CD4-positive, CD25-positive, alpha-beta regulatory T cell (primary cell): ENCODE results near the gene IRX3. TPM values are rescaled to one million over a fixed set of nuclear protein-coding genes. Genes with fewer than 3 reads are reported as not detected.
"Not testable (repeated sequence)": the region's sequence is repeated elsewhere in the genome, so short reads cannot be mapped to it uniquely, and the experiment has no call there.

Experiments
- ATAC-seq, 2 donors: fragments of 150-1000 bp; cut with Tn5 transposase; one replicate each; pipeline ENCODE4 v1.10.0; 2021; ENCODE audit warnings: low read depth in 2 of 2, moderate number of reproducible peaks in 2 of 2, moderate library complexity in 1 of 2
- DNase-seq, 3 donors: peaks; one replicate each; pipeline versions ENCODE4 v3.0.0 to v3.0.0-alpha.2; 2012 to 2022; ENCODE audit warnings: mixed read lengths in 1 of 3
- H3K27ac ChIP-seq: one replicate; pipeline ENCODE4 v1.7.0; 2013; ENCODE audit warnings: mild to moderate bottlenecking, low read length; ENCODE audit not compliant: insufficient read depth, poor library complexity, severe bottlenecking
- H3K27me3 ChIP-seq: one replicate; pipeline ENCODE4 v1.7.0; 2013; ENCODE audit warnings: low read length; ENCODE audit not compliant: control insufficient read depth, insufficient read depth
- H3K36me3 ChIP-seq: one replicate; pipeline ENCODE4 v1.7.0; 2013; ENCODE audit warnings: mild to moderate bottlenecking, low read length, moderate library complexity; ENCODE audit not compliant: control insufficient read depth, insufficient read depth
- H3K4me1 ChIP-seq: 2 replicates; pipeline ENCODE4 v1.7.0; 2013; ENCODE audit warnings: mild to moderate bottlenecking, low read length; ENCODE audit not compliant: insufficient read depth, control insufficient read depth, poor library complexity, severe bottlenecking
- H3K4me3 ChIP-seq: one replicate; pipeline ENCODE4 v1.7.0; 2013; ENCODE audit warnings: low read depth, mild to moderate bottlenecking, low read length, moderate library complexity
- H3K9me3 ChIP-seq, 2 experiments: 1 replicate in 1 of 2; 2 replicates in 1 of 2; pipeline ENCODE4 v1.7.0; 2013; ENCODE audit warnings: low read length in 2 of 2, mild to moderate bottlenecking in 1 of 2, moderate library complexity in 1 of 2; ENCODE audit not compliant: control insufficient read depth in 2 of 2
- H3K27ac Mint-ChIP-seq, 3 donors: one replicate each; pipeline ENCODE4 v1.8.0; 2020 to 2022; ENCODE audit warnings: mild to moderate bottlenecking in 3 of 3, mixed read lengths in 3 of 3, moderate library complexity in 2 of 3
- H3K27me3 Mint-ChIP-seq: one replicate; pipeline ENCODE4 v1.8.0; 2022; ENCODE audit warnings: mild to moderate bottlenecking, mixed read lengths
- H3K36me3 Mint-ChIP-seq: one replicate; pipeline ENCODE4 v1.8.0; 2020; ENCODE audit warnings: mixed read lengths
- H3K4me1 Mint-ChIP-seq, 4 donors: one replicate each; pipeline ENCODE4 v1.8.0; 2020 to 2022; ENCODE audit warnings: mixed read lengths in 4 of 4, mild to moderate bottlenecking in 1 of 4
- H3K4me3 Mint-ChIP-seq, 4 donors: one replicate each; pipeline ENCODE4 v1.8.0; 2020 to 2022; ENCODE audit warnings: mild to moderate bottlenecking in 4 of 4, mixed read lengths in 4 of 4, moderate library complexity in 3 of 4
- H3K9me3 Mint-ChIP-seq, 7 donors: one replicate each; pipeline ENCODE4 v1.8.0; 2020 to 2022; ENCODE audit warnings: mixed read lengths in 7 of 7, mild to moderate bottlenecking in 3 of 7, moderate library complexity in 2 of 7
- polyA plus RNA-seq, 4 donors: library from polyadenylated mRNA; unstranded; fragments of 300-500 nt; fragmentation: Illumina TruSeq; gene quantifications; one replicate each; pipeline ENCODE4 v1.2.3, GENCODE V29; 2021
- total RNA-seq: library from RNA; stranded (reverse); gene quantifications from one replicate; pipeline ENCODE4 v1.2.3, GENCODE V29; 2022

IRX3 gene
- total and polyA plus RNA-seq, 5 donors from 2014 or later = not detected

DNA sequence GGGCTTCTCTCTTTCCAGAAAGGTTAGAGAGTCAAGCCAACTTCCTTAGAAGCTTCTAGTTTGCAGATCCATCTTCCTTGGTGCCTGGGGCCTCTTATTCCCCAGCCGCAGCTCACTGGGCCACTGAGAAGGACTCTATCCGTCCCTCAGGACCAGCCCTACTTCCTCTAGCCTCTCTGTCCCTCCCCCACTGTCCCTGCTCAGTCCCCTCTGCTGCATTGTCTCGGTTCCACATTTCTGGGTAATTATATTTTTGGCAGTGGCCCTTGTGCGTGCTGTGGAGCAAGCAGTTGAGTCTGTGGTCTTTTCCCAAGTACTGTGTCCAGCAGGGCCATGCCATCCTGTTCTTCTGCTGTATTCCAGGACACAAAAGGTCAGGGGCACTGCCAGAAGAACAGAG, 17.8 kb downstream of the IRX3 start:
- Mint-ChIP-seq H3K27ac (no peak overlapping the region), H3K4me1 (no peaks in the 10 kb centered on the region), H3K9me3 (peaks cover 0 to 4% (median 0%) of the 10 kb centered on the region in 7 donors), H3K4me3 (no peak overlapping the region), H3K36me3 (no peaks in the 10 kb centered on the region), H3K27me3 (no peaks in the 10 kb centered on the region)
- ATAC-seq = no peak
- DNase-seq = no peak
- no peaks in the 10 kb centered on the region for H3K4me1 ChIP-seq
- no peak overlapping the region for H3K27ac ChIP-seq
- no peak overlapping the region for H3K4me3 ChIP-seq
- peaks cover 2% of the 10 kb centered on the region for H3K27me3 ChIP-seq
- H3K9me3 ChIP-seq = no peaks in the 10 kb centered on the region
- no peaks in the 10 kb centered on the region for H3K36me3 ChIP-seq

DNA sequence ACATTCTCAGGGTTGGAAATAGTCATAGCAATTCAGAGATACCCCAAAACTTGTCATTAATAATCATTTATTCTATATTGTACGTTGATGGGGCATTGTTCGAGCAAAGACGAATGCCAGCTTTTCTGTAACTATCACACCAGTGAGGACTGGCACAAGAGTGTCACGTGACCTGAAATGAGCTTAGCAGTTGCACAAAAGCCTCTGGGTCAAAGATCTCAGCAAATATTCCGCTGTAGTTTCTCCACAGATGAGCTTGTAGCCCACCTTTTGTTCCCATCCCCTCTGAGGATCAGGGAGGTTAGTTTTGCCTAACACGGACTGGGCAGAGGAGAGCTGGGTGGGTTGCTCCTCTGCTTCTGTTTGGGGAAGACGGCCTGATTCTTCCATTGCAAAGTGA, 18.2 kb downstream of the IRX3 start:
- H3K36me3 ChIP-seq = no peaks in the 10 kb centered on the region
- no peaks in the 10 kb centered on the region for H3K4me1 ChIP-seq
- H3K4me3 Mint-ChIP-seq = no peak overlapping the region
- peaks cover 0 to 5% (median 0%) of the 10 kb centered on the region in 7 donors for H3K9me3 Mint-ChIP-seq
- no peak overlapping the region for H3K4me3 ChIP-seq
- H3K36me3 Mint-ChIP-seq = no peaks in the 10 kb centered on the region
- DNase-seq (no peak), ATAC-seq (no peak)
- no peaks in the 10 kb centered on the region for H3K4me1 Mint-ChIP-seq
- no peak overlapping the region for H3K27ac ChIP-seq
- H3K27me3 ChIP-seq = peaks cover 2% of the 10 kb centered on the region
- no peaks in the 10 kb centered on the region for H3K9me3 ChIP-seq
- peaks cover 4% of the 10 kb centered on the region for H3K27me3 Mint-ChIP-seq
- no peak overlapping the region for H3K27ac Mint-ChIP-seq

DNA sequence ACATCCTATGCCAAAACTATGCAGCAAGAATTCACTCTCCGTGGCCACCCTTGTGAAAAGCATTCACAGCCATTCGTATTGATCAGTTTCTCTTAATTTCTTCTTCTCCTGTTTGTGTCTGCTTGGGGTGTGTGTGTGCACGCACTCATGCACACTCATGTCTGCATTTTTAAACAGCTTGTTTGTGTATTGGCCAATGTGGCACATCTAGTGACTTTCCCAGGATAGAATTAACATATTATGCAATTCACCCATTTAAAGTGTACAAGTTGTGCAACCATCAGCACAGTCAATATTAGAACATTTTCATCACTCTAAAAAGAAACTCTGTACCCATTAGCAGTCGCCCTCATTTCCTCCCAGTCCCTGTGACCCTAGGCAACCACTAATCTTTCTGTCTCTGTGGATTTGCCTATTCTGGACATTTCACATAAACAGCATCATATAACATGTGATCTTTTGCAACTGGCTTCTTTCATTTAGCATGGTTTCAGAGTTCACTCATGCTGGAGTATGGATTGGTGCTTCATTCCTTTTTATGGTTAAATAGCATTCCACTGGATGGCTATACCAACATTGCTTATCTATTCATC, 20.1 kb downstream of the IRX3 start:
- Histone ChIP-seq H3K27ac (no peak overlapping the region), H3K9me3 (no peaks in the 10 kb centered on the region), H3K4me3 (no peak overlapping the region), H3K4me1 (no peaks in the 10 kb centered on the region), H3K36me3 (no peaks in the 10 kb centered on the region), H3K27me3 (peaks cover 2% of the 10 kb centered on the region)
- H3K36me3 Mint-ChIP-seq = no peaks in the 10 kb centered on the region
- H3K27ac Mint-ChIP-seq = no peak overlapping the region
- no peaks in the 10 kb centered on the region for H3K4me1 Mint-ChIP-seq
- no peak for DNase-seq
- H3K9me3 Mint-ChIP-seq = peaks cover 0 to 5% (median 0%) of the 10 kb centered on the region in 7 donors
- ATAC-seq = no peak
- no peak overlapping the region for H3K4me3 Mint-ChIP-seq
- H3K27me3 Mint-ChIP-seq = peaks cover 8% of the 10 kb centered on the region

DNA sequence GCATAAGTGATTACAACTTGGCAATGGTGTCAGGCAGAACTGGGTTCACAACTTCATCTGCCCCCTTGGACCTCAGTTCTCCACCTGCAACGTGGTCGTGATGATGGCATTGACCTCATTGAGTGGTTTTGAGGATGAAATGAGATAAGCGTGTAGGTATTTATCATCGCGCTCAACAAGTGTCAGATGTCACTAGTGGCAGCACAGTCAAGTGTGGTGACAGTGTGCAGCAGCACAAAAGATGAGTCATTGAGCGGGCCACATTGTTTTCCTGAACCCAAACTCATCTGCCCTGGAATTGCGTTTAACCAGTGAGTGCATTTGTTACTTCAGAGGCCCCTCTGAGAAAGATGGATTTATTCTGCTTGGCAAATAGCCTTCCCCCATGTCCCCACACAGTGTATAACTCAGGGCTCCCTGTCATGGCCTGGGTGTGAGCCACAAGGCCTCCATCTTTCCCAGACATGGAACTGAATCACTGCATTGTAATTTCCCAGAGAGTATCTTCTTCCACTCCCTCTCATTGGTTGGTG, 20.9 kb downstream of the IRX3 start:
- Mint-ChIP-seq H3K36me3 (no peaks in the 10 kb centered on the region), H3K27ac (no peak overlapping the region), H3K27me3 (peaks cover 8% of the 10 kb centered on the region), H3K9me3 (peaks cover 0 to 5% (median 0%) of the 10 kb centered on the region in 7 donors), H3K4me3 (no peak overlapping the region), H3K4me1 (no peaks in the 10 kb centered on the region)
- H3K4me1 ChIP-seq = no peaks in the 10 kb centered on the region
- H3K9me3 ChIP-seq = no peaks in the 10 kb centered on the region
- no peak overlapping the region for H3K27ac ChIP-seq
- H3K4me3 ChIP-seq = no peak overlapping the region
- H3K36me3 ChIP-seq = no peaks in the 10 kb centered on the region
- no peak for DNase-seq
- H3K27me3 ChIP-seq = peaks cover 2% of the 10 kb centered on the region
- ATAC-seq = no peak

DNA sequence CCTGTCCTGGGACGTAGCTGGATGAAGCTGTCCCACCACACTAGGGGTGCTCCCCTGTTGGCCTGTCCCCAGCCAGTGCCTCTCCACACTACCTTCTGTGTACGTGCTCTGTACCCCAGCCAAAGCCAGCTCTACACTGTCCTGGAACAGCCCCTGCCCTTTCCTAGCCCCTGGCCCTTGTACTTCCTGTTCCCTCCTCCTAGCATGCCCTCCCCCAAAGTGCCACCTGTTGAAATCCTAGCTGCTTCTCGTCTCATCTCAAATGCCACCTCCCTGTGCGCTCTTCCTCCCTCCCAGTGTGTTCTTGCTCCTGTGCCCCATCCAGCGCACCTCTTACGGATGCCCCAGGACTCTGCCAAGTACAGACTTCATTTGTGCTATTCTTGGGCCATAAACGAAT, 33.5 kb downstream of the IRX3 start:
- Histone ChIP-seq H3K36me3 (no peaks in the 10 kb centered on the region), H3K27ac (no peak overlapping the region), H3K4me1 (no peaks in the 10 kb centered on the region), H3K4me3 (no peak overlapping the region), H3K27me3 (no peaks in the 10 kb centered on the region), H3K9me3 (no peaks in the 10 kb centered on the region)
- Mint-ChIP-seq H3K36me3 (no peaks in the 10 kb centered on the region), H3K27ac (no peak overlapping the region), H3K4me1 (no peaks in the 10 kb centered on the region), H3K27me3 (peaks cover 12% of the 10 kb centered on the region), H3K9me3 (peaks cover 0 to 3% (median 0%) of the 10 kb centered on the region in 7 donors), H3K4me3 (no peak overlapping the region)
- ATAC-seq (no peak), DNase-seq (no peak)

DNA sequence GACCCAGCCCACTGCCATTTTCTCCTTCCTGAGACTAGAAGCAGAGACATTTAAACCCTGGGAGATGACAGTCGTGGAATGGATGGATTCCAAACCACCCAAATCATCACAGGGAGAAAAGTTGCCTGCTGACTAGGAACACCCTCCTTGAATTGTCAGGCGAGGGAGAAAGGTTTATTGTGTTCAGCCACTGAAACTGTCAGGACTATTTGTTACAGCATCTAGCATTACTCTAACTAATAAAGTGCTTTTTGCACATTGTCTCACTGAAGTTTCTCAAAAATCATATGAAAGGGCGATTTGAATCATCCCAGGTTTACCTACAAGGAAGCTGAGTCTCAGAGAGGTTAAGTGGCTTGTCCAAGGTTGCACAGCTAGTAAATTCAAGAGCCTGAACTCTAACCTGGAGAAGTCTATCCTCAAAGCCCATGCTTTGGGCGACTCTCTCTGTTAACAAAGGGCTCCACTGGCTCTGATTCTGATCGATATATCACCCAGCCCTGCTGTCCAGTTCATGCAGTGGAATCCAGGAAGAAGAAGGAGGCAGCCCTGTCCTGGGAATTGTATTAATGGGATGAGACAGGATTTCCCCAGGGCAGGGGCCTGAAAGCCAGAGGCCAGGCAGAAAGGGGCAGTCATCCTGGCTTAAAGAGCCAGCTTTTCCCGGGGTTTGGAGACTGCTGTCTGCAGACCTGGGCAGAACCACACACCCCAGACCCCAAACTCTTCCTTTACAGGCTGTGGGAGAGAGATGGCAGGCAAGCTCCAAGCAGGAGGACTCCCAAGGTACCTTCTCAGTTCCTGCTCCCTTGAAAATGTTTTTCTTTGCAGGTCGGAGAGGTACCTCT, 37.5 kb downstream of the IRX3 start:
- Histone ChIP-seq H3K27ac (no peak overlapping the region), H3K9me3 (no peaks in the 10 kb centered on the region), H3K27me3 (no peaks in the 10 kb centered on the region), H3K4me3 (no peak overlapping the region), H3K4me1 (no peaks in the 10 kb centered on the region), H3K36me3 (no peaks in the 10 kb centered on the region)
- H3K4me1 Mint-ChIP-seq = no peaks in the 10 kb centered on the region
- H3K9me3 Mint-ChIP-seq = peaks cover 0 to 6% (median 0%) of the 10 kb centered on the region in 7 donors
- no peak overlapping the region for H3K27ac Mint-ChIP-seq
- ATAC-seq (no peak), DNase-seq (no peak)
- H3K27me3 Mint-ChIP-seq = peaks cover 19% of the 10 kb centered on the region
- peaks cover 4% of the 10 kb centered on the region for H3K36me3 Mint-ChIP-seq
- H3K4me3 Mint-ChIP-seq = no peak overlapping the region

DNA sequence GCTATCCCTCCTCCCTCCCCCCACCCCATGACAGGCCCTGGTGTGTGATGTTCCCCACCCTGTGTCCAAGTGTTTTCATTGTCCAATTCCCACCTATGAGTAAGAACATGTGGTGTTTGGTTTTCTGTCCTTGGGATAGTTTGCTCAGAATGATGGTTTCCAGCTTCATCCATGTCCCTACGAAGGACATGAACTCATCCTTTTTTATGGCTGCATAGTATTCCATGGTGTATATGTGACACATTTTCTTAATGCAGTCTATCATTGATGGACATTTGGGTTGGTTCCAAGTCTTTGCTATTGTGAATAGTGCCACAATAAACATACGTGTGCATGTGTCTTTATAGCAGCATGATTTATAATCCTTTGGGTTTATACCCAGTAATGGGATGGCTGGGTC, 38.9 kb downstream of the IRX3 start:
- not testable (repeated sequence) for H3K4me3 Mint-ChIP-seq, H3K36me3 ChIP-seq, H3K4me3 ChIP-seq, H3K4me1 Mint-ChIP-seq, H3K36me3 Mint-ChIP-seq, H3K4me1 ChIP-seq, ATAC-seq, H3K27ac Mint-ChIP-seq, H3K9me3 ChIP-seq, H3K27ac ChIP-seq, H3K9me3 Mint-ChIP-seq, H3K27me3 ChIP-seq, DNase-seq
- H3K27me3 Mint-ChIP-seq = peaks cover 25% of the 10 kb centered on the region
